COLO829 (cell line): ENCODE data around the gene SNAI3.

Experiments
- DNase-seq: peaks from one replicate; pipeline ENCODE4 v3.0.0; 2012; ENCODE audit warnings: low spot score

Gene SNAI3

DNA sequence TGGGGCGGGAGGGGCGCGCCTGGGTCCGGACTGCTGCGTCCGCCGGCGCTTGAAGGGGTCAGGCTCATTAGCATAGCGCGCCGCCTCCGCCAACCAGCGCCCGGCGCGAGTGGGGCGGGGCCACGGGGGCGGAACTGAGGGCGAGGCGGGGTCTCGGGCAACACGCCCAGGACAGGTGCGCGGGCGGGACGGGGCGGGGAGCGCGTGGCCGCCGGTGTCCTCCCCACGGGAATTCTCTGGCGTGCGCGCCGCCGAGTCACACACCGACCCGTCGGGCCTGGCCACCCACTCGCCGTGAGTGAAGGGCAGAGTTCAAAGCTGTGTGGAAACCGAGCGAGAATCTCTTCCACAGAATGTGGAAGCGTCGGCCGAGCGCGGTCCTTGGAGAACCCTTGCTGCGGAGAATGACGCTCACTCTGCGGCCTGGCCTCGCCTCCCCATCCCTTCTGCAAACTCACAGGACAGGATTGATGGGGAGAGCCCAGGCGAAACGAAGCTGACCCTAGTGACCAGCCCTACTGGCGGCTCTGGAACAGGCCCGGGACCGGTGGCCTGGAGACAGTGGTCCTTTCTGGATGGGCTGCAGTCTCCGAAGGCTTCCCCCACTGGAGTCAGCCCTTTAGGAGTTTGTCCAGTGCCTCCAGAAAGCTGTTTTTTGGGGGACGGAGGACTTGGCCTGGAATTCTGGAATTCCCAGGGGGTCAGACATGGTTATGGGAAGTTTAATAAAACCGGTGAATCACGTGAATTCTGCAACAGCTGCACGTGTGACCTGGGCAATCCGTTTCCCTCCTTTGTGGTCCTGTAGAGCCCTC is at the start of gene SNAI3:
Gene SNAI3 (minus strand): TSS at position 69 of the 815 bp plus-strand sequence. CDS start 101 bp downstream, outside the sequence.
- peak; percentile 70 for DNase-seq

GRCh38 chr16:88736088-88736487 is 49.8 kb upstream of the SNAI3 start:
- DNase-seq, result no peak

GRCh38 chr16:88735616-88736015 is 49.3 kb upstream of the SNAI3 start:
- no peak for DNase-seq

DNA sequence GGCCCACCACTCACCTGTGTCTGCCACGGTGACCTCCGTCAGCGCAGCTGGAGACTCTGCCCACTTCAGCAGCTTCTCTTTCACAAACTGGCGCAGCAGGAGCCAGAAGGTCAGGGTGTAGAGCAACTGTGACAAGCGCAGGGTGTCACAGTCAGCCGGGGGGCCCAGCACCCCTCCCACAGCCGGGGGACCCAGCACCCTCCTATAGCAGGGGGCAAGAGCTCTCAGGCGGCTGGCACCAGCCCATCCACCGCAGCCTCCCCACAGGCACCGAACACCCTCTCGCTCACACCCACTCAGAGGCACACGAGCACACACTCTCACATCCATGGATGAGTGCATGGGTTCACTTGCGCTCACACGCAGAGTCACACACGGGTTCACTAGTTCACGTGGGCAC is 48.8 kb upstream of the SNAI3 start:
- no peak for DNase-seq

GRCh38 chr16:88734361-88734728 is 48.0 kb upstream of the SNAI3 start:
- DNase-seq, result no peak

GRCh38 chr16:88733630-88734360 is 47.5 kb upstream of the SNAI3 start:
- no peak for DNase-seq

DNA sequence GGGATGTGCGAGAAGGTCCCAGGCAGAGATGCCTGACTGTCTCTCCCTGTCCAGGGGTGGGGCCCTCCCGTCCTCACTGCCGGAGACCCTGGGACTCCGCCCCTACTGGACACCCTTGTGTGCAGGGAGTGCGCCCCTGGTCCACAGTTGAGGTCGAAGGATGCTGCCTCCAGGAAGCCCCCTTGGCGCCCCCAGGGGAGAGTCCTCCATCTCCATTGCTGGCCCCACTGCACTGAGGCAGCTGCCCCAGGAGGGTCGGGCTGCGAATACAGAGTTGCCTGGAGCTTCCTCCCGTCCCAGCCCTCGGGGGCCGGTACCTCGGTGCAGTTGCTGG is 46.6 kb upstream of the SNAI3 start:
- no peak for DNase-seq

DNA sequence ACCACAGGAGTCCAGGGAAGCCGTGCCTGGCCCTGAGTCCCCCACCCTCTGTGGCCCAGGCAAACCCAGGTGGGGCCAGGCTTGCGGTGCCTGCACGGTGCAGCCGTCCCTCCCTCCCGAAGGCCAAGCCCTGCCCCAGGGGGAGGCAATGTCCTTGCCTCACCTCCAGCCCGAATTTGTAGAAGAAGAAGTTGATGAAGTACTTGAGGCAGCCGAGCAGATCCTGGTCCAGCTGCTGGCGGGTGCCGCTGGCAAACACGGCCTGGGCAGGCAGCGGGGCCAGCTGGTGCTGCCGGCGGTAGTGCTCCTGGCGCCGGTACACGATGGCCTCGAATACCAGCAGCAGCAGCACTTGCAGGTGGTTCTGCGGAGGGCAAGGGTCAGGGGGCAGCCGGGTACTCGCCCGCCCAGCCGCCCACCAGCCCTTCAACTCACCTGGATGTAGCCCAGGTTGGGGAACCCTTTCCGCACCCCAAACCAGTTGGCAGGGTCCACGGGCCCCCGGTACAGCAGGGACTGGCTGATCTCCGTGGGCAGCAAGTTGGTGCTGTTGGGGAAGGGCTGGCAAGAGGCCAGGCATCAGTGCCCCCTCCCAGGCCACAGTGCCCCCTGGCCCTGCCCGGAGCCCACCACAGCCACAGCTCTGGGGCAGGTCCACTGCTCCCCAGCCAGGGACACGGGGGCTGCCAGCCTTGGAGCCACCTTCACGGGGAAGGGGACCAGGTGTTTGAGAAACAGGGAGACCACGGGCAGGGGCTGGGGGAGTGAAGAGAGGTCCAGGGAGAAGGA is 46.1 kb upstream of the SNAI3 start:
- DNase-seq, result no peak

DNA sequence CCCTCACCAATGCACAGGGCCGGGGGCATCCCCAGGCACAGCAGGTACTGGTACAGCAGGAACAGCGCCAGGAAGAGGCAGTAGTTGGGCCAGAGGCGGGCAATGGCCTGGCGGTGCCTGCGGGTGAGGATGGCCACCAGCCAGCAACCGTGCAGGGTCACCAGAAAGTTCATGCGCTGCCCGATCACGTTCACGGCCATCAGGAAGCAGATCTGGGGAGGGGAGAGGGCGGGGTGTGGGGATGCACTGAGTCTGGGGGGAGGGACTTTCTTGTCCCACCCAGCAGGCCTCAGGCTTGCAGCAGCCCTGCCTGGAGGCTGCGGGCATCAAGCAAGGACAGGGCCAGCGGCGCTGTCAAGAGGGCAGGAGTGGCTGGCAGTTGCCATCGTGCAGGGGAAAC is 45.4 kb upstream of the SNAI3 start:
- no peak for DNase-seq

DNA sequence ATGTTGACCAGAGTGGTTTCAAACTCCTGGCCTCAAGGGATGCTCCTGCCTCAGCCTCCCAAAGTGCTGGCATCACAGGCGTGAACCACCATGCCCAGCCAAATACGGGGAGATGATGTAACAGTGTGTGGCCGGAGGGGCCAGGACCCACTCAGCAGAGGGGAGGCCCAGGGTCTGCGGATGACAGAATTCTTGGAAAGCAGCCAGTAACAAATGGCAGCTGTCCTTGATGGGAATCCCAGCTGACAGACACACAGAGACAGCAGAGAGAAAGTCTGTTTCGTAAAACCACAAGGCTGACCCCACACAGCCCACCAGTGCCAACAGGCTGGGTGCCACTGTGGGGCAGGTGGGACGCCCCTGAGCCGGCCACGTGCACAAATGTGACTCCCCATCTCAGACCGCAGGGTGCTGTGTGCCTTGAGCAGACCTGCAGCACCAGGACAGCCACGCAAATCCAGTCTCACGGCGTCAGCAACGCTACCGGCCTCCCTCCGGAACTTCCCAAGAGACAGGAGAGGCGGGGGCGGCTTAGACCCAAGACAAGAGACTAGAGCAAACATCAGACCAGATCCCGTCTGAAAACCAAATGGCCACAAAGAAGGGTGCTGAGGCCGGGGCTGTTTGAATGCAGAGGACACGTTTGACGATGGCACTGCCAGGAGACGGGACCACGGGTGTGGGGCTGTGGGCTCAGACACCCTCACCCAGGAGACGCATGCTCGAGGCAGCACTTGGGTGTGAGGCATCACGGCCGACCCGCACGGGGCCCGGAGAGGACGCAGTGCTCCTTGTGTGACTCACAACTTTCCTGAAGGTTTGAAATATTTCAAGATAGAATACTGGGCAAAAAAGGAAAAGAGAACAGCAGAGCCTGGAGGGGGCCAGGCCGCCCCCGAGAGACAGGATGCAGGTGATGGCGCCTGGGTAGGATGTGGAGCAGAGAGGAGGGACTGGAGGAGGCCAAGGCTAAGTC is 44.6 kb upstream of the SNAI3 start:
- DNase-seq, result no peak

DNA sequence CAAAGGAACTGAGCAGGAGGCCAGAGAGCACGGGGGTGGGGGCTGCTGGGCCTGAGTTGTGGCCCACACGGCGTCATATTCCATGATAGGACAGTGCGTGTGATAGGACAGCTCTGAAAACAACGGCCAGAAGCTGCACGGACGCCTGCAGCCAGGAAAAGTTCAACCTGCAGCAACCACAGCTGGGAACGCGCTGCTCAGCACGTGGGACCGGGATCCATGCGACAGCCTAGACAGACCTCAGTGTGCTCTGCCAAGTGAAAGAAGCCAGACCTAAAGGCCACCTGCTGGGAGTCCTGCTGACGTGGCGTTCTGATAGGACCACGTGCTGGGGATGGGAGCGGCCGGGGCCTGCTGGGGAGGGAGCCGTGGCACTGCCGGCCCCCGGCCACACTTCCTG is 41.6 kb upstream of the SNAI3 start:
- DNase-seq, result no peak

DNA sequence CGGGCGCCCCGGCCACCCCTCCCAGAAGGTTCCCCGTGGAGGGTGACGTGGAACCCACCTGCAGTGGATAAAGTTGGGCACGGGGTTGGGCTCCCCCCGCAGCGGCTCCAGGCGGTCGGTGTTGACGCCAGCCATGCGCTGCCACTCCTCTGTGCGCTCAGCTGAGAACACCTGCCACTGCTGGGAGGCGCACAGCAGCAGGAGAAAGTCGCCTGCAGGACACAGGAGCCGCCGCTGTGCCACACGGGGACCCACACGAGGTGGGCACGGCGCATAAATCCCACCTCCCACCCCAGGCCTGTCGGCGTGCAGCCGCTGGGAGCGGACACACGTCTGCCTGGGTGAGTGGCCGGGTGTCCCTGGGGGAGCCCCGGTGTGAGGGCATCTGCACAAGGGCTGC is 40.7 kb upstream of the SNAI3 start:
- DNase-seq, result no peak

- DNase-seq, result no peak
These were observed 40.1 kb upstream of the SNAI3 start for GRCh38 chr16:88726408-88726749.

- DNase-seq, result no peak
These were observed 39.5 kb upstream of the SNAI3 start for GRCh38 chr16:88725609-88726407.

GRCh38 chr16:88724855-88725555 is 38.7 kb upstream of the SNAI3 start:
- DNase-seq, result no peak

DNA sequence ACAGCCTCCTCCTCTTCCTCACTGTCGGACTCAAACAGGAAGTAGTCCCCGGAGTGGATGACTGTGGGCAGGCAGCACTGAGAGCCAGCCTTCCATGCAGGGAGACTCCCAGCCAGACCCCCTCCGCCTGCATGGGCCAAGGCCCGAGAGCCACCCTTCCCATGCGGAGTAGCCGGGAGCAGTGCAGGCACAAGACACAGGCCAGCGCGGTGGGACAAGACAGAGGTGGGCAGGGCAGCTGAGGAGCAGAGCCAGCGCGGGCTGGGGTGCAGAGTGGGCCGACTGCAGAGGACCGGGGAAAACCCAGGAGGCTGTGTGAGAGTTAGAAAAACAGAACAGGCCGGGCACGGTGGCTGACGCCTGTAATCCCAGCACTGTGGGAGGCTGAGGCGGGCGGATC is 37.6 kb upstream of the SNAI3 start:
- DNase-seq, result no peak

GRCh38 chr16:88723507-88723887 is 37.2 kb upstream of the SNAI3 start:
- DNase-seq, result no peak

- DNase-seq, result no peak
These were observed 36.6 kb upstream of the SNAI3 start for GRCh38 chr16:88722784-88723506.
